ENCODE data around the gene SHISA4.

Gene SHISA4

GRCh38 chr1:201880928-201881571 is 7.6 kb upstream of the SHISA4 start:
- FAIRE-seq (no peak), DNase-seq (ENCODE audit: insufficient read length, low spot score) (no peak)

- DNase-seq (ENCODE audit: insufficient read length, low spot score) (no peak), FAIRE-seq (no peak)
Observed at GRCh38 chr1:201881617-201882016, 7.1 kb upstream of the SHISA4 start.

- peak; percentile 83 for FAIRE-seq
- DNase-seq (ENCODE audit: insufficient read length, low spot score): no peak
Observed at GRCh38 chr1:201882665-201883132, 6.0 kb upstream of the SHISA4 start.

- FAIRE-seq: no peak
- no peak for DNase-seq (ENCODE audit: insufficient read length, low spot score)
Observed at GRCh38 chr1:201883266-201883665, 5.4 kb upstream of the SHISA4 start.

- FAIRE-seq: no peak
- no peak for DNase-seq (ENCODE audit: insufficient read length, low spot score)
Observed at GRCh38 chr1:201883786-201884185, 4.9 kb upstream of the SHISA4 start.

GRCh38 chr1:201884425-201884824 is 4.3 kb upstream of the SHISA4 start:
- FAIRE-seq (no peak), DNase-seq (ENCODE audit: insufficient read length, low spot score) (no peak)

GRCh38 chr1:201885531-201886075 is 3.1 kb upstream of the SHISA4 start:
- DNase-seq (ENCODE audit: insufficient read length, low spot score): no peak
- no peak for FAIRE-seq

GRCh38 chr1:201886103-201886885 is 2.4 kb upstream of the SHISA4 start:
- no peak for FAIRE-seq

GRCh38 chr1:201887116-201887866 is 1.4 kb upstream of the SHISA4 start:
- DNase-seq (ENCODE audit: insufficient read length, low spot score) (no peak), FAIRE-seq (no peak)

More at GRCh38 chr1:201886103-201886885, 2.4 kb upstream of the SHISA4 start:
- no peak for DNase-seq (ENCODE audit: insufficient read length, low spot score)

GRCh38 chr1:201889090-201889968 is 631 bp downstream of the SHISA4 start:
- FAIRE-seq (no peak), DNase-seq (ENCODE audit: insufficient read length, low spot score) (no peak)

- DNase-seq (ENCODE audit: insufficient read length, low spot score): no peak
- FAIRE-seq: no peak
Observed at GRCh38 chr1:201890223-201890622, 1.5 kb downstream of the SHISA4 start.

GRCh38 chr1:201890806-201891450 is 2.2 kb downstream of the SHISA4 start:
- no peak for FAIRE-seq
- no peak for DNase-seq (ENCODE audit: insufficient read length, low spot score)

- FAIRE-seq: no peak
- no peak for DNase-seq (ENCODE audit: insufficient read length, low spot score)
Observed at GRCh38 chr1:201891451-201892045, 2.9 kb downstream of the SHISA4 start.

- DNase-seq (ENCODE audit: insufficient read length, low spot score) (no peak), FAIRE-seq (no peak)
Observed at GRCh38 chr1:201892211-201892610, 3.5 kb downstream of the SHISA4 start.

GRCh38 chr1:201893431-201893830 is 4.7 kb downstream of the SHISA4 start:
- FAIRE-seq (no peak), DNase-seq (ENCODE audit: insufficient read length, low spot score) (no peak)

- DNase-seq (ENCODE audit: insufficient read length, low spot score) (no peak), FAIRE-seq (no peak)
Observed at GRCh38 chr1:201894343-201895119, 5.8 kb downstream of the SHISA4 start.

GRCh38 chr1:201895120-201895665 is 6.5 kb downstream of the SHISA4 start:
- no peak for DNase-seq (ENCODE audit: insufficient read length, low spot score)
- no peak for FAIRE-seq

All from GM19239 (cell line).